Mesenchymal stem cell (in vitro differentiated cells and primary cell): ENCODE results near the gene TRAPPC1.

Source experiments
- DNase-seq: peaks from one replicate; pipeline ENCODE4 v3.0.0-alpha.2; 2013
- H2AFZ ChIP-seq: one replicate; pipeline ENCODE4 v1.6.1; 2013; ENCODE audit warnings: low read depth, mild to moderate bottlenecking, control low read depth, inconsistent platforms, low read length, moderate library complexity
- H2AK5ac ChIP-seq: 2 replicates; pipeline ENCODE4 v1.6.1; 2013; ENCODE audit warnings: low read length, moderate library complexity, mild to moderate bottlenecking, inconsistent platforms; ENCODE audit not compliant: severe bottlenecking
- H2BK120ac ChIP-seq: one replicate; pipeline ENCODE4 v1.6.1; 2013; ENCODE audit warnings: low read depth, mild to moderate bottlenecking, inconsistent platforms, low read length, moderate library complexity
- H2BK12ac ChIP-seq, 2 experiments: one replicate each; pipeline ENCODE4 v1.6.1; 2013; ENCODE audit warnings: inconsistent platforms in 2 of 2, low read length in 2 of 2, mild to moderate bottlenecking in 2 of 2, moderate library complexity in 2 of 2, control low read depth in 1 of 2
- H2BK15ac ChIP-seq: one replicate; pipeline ENCODE4 v1.6.1; 2013; ENCODE audit warnings: mild to moderate bottlenecking, low read depth, inconsistent platforms; ENCODE audit not compliant: poor library complexity, severe bottlenecking
- H2BK5ac ChIP-seq: 2 replicates; pipeline ENCODE4 v1.6.1; 2013; ENCODE audit warnings: low read depth, mild to moderate bottlenecking, low read length, control low read depth, inconsistent platforms; ENCODE audit not compliant: poor library complexity, severe bottlenecking
- H3K14ac ChIP-seq, 2 experiments: one replicate each; pipeline ENCODE4 v1.6.1; 2013; ENCODE audit warnings: inconsistent platforms in 2 of 2, low read length in 2 of 2, control low read depth in 1 of 2, mild to moderate bottlenecking in 1 of 2, moderate library complexity in 1 of 2
- H3K18ac ChIP-seq, 2 experiments: one replicate each; pipeline ENCODE4 v1.6.1; 2013; ENCODE audit warnings: inconsistent platforms in 2 of 2, low read length in 2 of 2, control low read depth in 1 of 2, low read depth in 1 of 2, mild to moderate bottlenecking in 1 of 2
- H3K23ac ChIP-seq, 2 experiments: one replicate each; pipeline ENCODE4 v1.6.1; 2013; ENCODE audit warnings: inconsistent platforms in 2 of 2, low read length in 2 of 2, mild to moderate bottlenecking in 2 of 2, moderate library complexity in 2 of 2, control low read depth in 1 of 2
- H3K27ac ChIP-seq: 2 replicates; pipeline ENCODE4 v1.5.1; 2013; ENCODE audit warnings: mild to moderate bottlenecking, moderate library complexity, low read length, control low read depth, inconsistent platforms; ENCODE audit not compliant: poor library complexity, severe bottlenecking
- H3K27me3 ChIP-seq, 2 experiments: 2 replicates each; pipeline versions ENCODE4 v1.6.1 to v1.7.0; 2013; ENCODE audit warnings: low read length in 2 of 2, mild to moderate bottlenecking in 2 of 2, moderate library complexity in 2 of 2, control low read depth in 1 of 2, inconsistent platforms in 1 of 2; ENCODE audit not compliant: control insufficient read depth in 1 of 2, insufficient read depth in 1 of 2
- H3K36me3 ChIP-seq, 2 experiments: 2 replicates each; pipeline versions ENCODE4 v1.6.1 to v1.7.0; 2013; ENCODE audit warnings: low read length in 2 of 2, control low read depth in 1 of 2, inconsistent platforms in 1 of 2, low read depth in 1 of 2, mild to moderate bottlenecking in 1 of 2; ENCODE audit not compliant: insufficient read depth in 2 of 2, control insufficient read depth in 1 of 2
- H3K4ac ChIP-seq, 2 experiments: one replicate each; pipeline ENCODE4 v1.6.1; 2013; ENCODE audit warnings: inconsistent platforms in 2 of 2, low read length in 2 of 2, mild to moderate bottlenecking in 2 of 2, moderate library complexity in 2 of 2, control low read depth in 1 of 2, low read depth in 1 of 2
- H3K4me1 ChIP-seq: 2 replicates; pipeline ENCODE4 v1.6.1; 2013; ENCODE audit warnings: low read depth, low read length, control low read depth; ENCODE audit not compliant: control insufficient read depth, insufficient read depth
- H3K4me2 ChIP-seq: 2 replicates; pipeline ENCODE4 v1.6.1; 2013; ENCODE audit warnings: low read length, mild to moderate bottlenecking, inconsistent platforms; ENCODE audit not compliant: poor library complexity, severe bottlenecking
- H3K4me3 ChIP-seq, 2 experiments: 2 replicates each; pipeline versions ENCODE4 v1.5.1 to v1.7.0; 2013; ENCODE audit warnings: low read length in 2 of 2, mild to moderate bottlenecking in 2 of 2, control low read depth in 1 of 2, low read depth in 1 of 2; ENCODE audit not compliant: insufficient read depth in 1 of 2
- H3K79me1 ChIP-seq: replicated peaks from 2 replicates; pipeline ENCODE4 v1.6.1; 2013; ENCODE audit warnings: mild to moderate bottlenecking, control low read depth, low read length, inconsistent platforms; ENCODE audit not compliant: poor library complexity, severe bottlenecking
- H3K9ac ChIP-seq: 2 replicates; pipeline ENCODE4 v1.7.0; 2013; ENCODE audit warnings: mild to moderate bottlenecking, low read length, moderate library complexity
- H3K9me3 ChIP-seq: 2 replicates; pipeline ENCODE4 v1.7.0; 2013; ENCODE audit warnings: mild to moderate bottlenecking, low read length; ENCODE audit not compliant: control insufficient read depth
- H4K8ac ChIP-seq: one replicate; pipeline ENCODE4 v1.6.1; 2013; ENCODE audit warnings: inconsistent platforms, mild to moderate bottlenecking, low read length, moderate library complexity
- H4K91ac ChIP-seq: one replicate; pipeline ENCODE4 v1.6.1; 2013; ENCODE audit warnings: mild to moderate bottlenecking, low read length, inconsistent platforms
- WGBS: methylation state at CpG from one replicate; pipeline ENCODE4 v1.1.7; 2013; ENCODE audit warnings: mixed read lengths; 5-methylcytosine and 5-hydroxymethylcytosine counted together

The TRAPPC1 gene

GRCh38 chr17:7940743-7941142 is 9.0 kb upstream of the TRAPPC1 start:
- no peak overlapping the region for H3K4me3 ChIP-seq
- peaks cover 48 to 84% of the 10 kb centered on the region in 2 experiments for H3K36me3 ChIP-seq
- no peaks in the 10 kb centered on the region for H3K9me3 ChIP-seq
- no peaks in the 10 kb centered on the region for H3K27me3 ChIP-seq
- H3K4me1 ChIP-seq = no peaks in the 10 kb centered on the region
- H2BK15ac ChIP-seq = no peak overlapping the region
- no peak overlapping the region for H3K23ac ChIP-seq
- H3K18ac ChIP-seq = no peak overlapping the region
- H3K79me1 ChIP-seq = peaks cover 18% of the 10 kb centered on the region
- no peak overlapping the region for H3K27ac ChIP-seq
- H3K14ac ChIP-seq = no peak overlapping the region
- no peak overlapping the region for H3K4me2 ChIP-seq
- H2BK120ac ChIP-seq = no peak overlapping the region
- no peak overlapping the region for H2AFZ ChIP-seq
- H2AK5ac ChIP-seq = no peak overlapping the region
- no peak overlapping the region for H4K8ac ChIP-seq
- no peak overlapping the region for H2BK12ac ChIP-seq
- H2BK5ac ChIP-seq = no peak overlapping the region
- H3K9ac ChIP-seq = no peak overlapping the region
- no peak for DNase-seq
- 96% methylated on average over 6 of the region's 6 CpGs for WGBS
- no peak overlapping the region for H3K4ac ChIP-seq
- H4K91ac ChIP-seq = no peak overlapping the region

GRCh38 chr17:7940034-7940433 is 8.3 kb upstream of the TRAPPC1 start:
- Histone ChIP-seq H2BK5ac (no peak overlapping the region), H3K27ac (no peak overlapping the region), H2BK12ac (no peak overlapping the region), H2BK15ac (no peak overlapping the region), H3K79me1 (peaks cover 19% of the 10 kb centered on the region), H3K4ac (no peak overlapping the region), H3K9me3 (no peaks in the 10 kb centered on the region), H3K14ac (no peak overlapping the region), H3K4me2 (no peak overlapping the region), H3K36me3 (peaks cover 45 to 83% of the 10 kb centered on the region in 2 experiments), H3K4me1 (no peaks in the 10 kb centered on the region), H4K91ac (no peak overlapping the region), H2BK120ac (no peak overlapping the region), H3K23ac (no peak overlapping the region), H3K18ac (no peak overlapping the region), H3K4me3 (no peak overlapping the region), H2AFZ (no peak overlapping the region), H3K27me3 (no peaks in the 10 kb centered on the region), H2AK5ac (no peak overlapping the region), H3K9ac (no peak overlapping the region), H4K8ac (no peak overlapping the region)
- DNase-seq = no peak
- 95% methylated on average over 4 of the region's 4 CpGs for WGBS

- no peak overlapping the region for H3K4ac ChIP-seq
- no peak overlapping the region for H3K23ac ChIP-seq
- no peaks in the 10 kb centered on the region for H3K27me3 ChIP-seq
- no peak overlapping the region for H4K91ac ChIP-seq
- no peak overlapping the region for H2BK5ac ChIP-seq
- peaks cover 7% of the 10 kb centered on the region for H3K4me1 ChIP-seq
- H3K4me2 ChIP-seq = no peak overlapping the region
- no peak overlapping the region for H3K27ac ChIP-seq
- no peak overlapping the region for H2BK12ac ChIP-seq
- H2BK15ac ChIP-seq = no peak overlapping the region
- H4K8ac ChIP-seq = no peak overlapping the region
- H3K79me1 ChIP-seq = peaks cover 36% of the 10 kb centered on the region
- no peak for DNase-seq
- H3K18ac ChIP-seq = no peak overlapping the region
- H2AFZ ChIP-seq = no peak overlapping the region
- no peak overlapping the region for H3K14ac ChIP-seq
- no peak overlapping the region for H2BK120ac ChIP-seq
- no peak overlapping the region for H2AK5ac ChIP-seq
- peaks cover 25 to 59% of the 10 kb centered on the region in 2 experiments for H3K36me3 ChIP-seq
- H3K9me3 ChIP-seq = no peaks in the 10 kb centered on the region
- peak overlapping the region; percentile 23 for H3K9ac ChIP-seq
- H3K4me3 ChIP-seq = no peak overlapping the region
Measured at GRCh38 chr17:7935859-7936258, 4.1 kb upstream of the TRAPPC1 start.

DNA sequence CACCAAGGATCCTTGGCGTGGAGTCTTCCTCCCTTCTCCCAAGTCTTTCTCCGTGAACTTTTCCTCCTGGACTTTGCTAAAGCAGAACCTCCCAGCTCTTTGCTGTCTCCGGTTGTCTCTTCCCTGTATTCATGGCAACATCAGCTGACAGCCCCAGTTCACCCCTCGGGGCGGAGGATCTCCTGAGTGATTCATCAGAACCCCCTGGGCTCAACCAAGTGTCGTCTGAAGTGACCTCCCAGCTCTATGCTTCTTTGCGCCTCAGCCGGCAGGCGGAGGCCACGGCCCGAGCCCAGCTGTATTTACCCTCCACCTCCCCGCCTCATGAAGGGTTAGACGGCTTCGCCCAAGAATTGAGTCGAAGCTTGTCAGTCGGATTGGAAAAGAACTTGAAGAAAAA is 1.2 kb upstream of the TRAPPC1 start:
- Histone ChIP-seq H4K91ac (no peak overlapping the region), H2AK5ac (no peak overlapping the region), H3K9me3 (no peaks in the 10 kb centered on the region), H3K4ac (peak overlapping the region in 1 of 2 experiments; percentile 57), H2BK12ac (no peak overlapping the region), H2BK5ac (no peak overlapping the region), H3K79me1 (peaks cover 41% of the 10 kb centered on the region), H2AFZ (peak overlapping the region; percentile 84), H3K9ac (peak overlapping the region; percentile 90), H3K23ac (no peak overlapping the region), H4K8ac (peak overlapping the region; percentile 50), H3K4me2 (peak overlapping the region; percentile 83), H3K27ac (no peak overlapping the region), H3K36me3 (peaks cover 26 to 32% of the 10 kb centered on the region in 2 experiments), H2BK120ac (no peak overlapping the region), H3K18ac (peak overlapping the region in 1 of 2 experiments; percentile 85), H3K27me3 (no peaks in the 10 kb centered on the region), H2BK15ac (no peak overlapping the region), H3K14ac (no peak overlapping the region), H3K4me3 (peak overlapping the region; percentile 83 to 85), H3K4me1 (peaks cover 21% of the 10 kb centered on the region)
- peak; percentile 89 for DNase-seq
- WGBS = 9% methylated on average over 16 of the region's 16 CpGs
